Peyer's patch (tissue), 4 donors: ENCODE data around the gene ZGLP1. TPM values are rescaled to one million over a fixed set of nuclear protein-coding genes. Genes with fewer than 3 reads are reported as not detected.

ENCODE experiments used
- DNase-seq, 3 donors: peaks; one replicate each; pipeline ENCODE4 v3.0.0-alpha.2; 2017 to 2019
- H3K27ac ChIP-seq, 4 donors: fragments of 200-600 bp; sonication (generic); one replicate each; pipeline ENCODE4 v1.5.1; 2016 to 2019
- H3K27me3 ChIP-seq, 2 donors: fragments of 200-600 bp; sonication (generic); one replicate each; pipeline ENCODE4 v1.5.1; 2019
- H3K36me3 ChIP-seq, 3 donors: fragments of 200-600 bp; sonication (generic); one replicate each; pipeline ENCODE4 v1.5.1; 2016 to 2019
- H3K4me1 ChIP-seq, 4 donors: fragments of 200-600 bp; sonication (generic); one replicate each; pipeline ENCODE4 v1.5.1; 2016 to 2019
- H3K4me3 ChIP-seq, 4 donors: fragments of 200-600 bp; sonication (generic); 1 replicate in 3 of 4; 2 replicates in 1 of 4; pipeline ENCODE4 v1.5.1; 2016 to 2019; ENCODE audit warnings: mild to moderate bottlenecking in 1 of 4
- H3K9me3 ChIP-seq, 4 donors: fragments of 200-600 bp; sonication (generic); one replicate each; pipeline ENCODE4 v1.5.1; 2016 to 2019; ENCODE audit warnings: mild to moderate bottlenecking in 1 of 4
- POLR2A ChIP-seq, 2 donors: fragments of 450-650 bp; IDR thresholded peaks; one replicate each; pipeline ENCODE4 v1.5.1; 2017; ENCODE audit warnings: antibody characterized with exemption in 2 of 2, mild to moderate bottlenecking in 2 of 2, moderate library complexity in 2 of 2
- total RNA-seq, 4 donors: library from RNA; depleted of rRNA; stranded (reverse); fragments of >200 nt; gene quantifications; one replicate each; pipeline ENCODE4 v1.1.0, GENCODE V29; 2016
- TF ChIP-seq, protein P1 (sequence below), 6 experiments: fragments of 450-650 bp in 4 of 6; fragments of 200-600 bp in 2 of 6; sonication (generic) in 1 of 6; IDR thresholded peaks; one replicate each; pipeline ENCODE4 v1.5.1; 2017 to 2019; ENCODE audit warnings: antibody characterized with exemption in 6 of 6, mild to moderate bottlenecking in 3 of 6, moderate library complexity in 1 of 6

Gene ZGLP1
- total RNA-seq, 4 donors from 2014 or later, result 2.1 to 10.7 TPM; not detected in 2

- H3K4me1 ChIP-seq, result peaks cover 0 to 24% (median 3%) of the 10 kb centered on the region in 4 donors
- H3K36me3 ChIP-seq, result peaks cover 0 to 99% (median 0%) of the 10 kb centered on the region in 3 donors
- peak overlapping the region in 1 of 4 donors; percentile 27 for H3K4me3 ChIP-seq
- no peaks in the 10 kb centered on the region for H3K27me3 ChIP-seq
- peak overlapping the region in 3 of 4 donors; percentile 59 to 92 (median 84) for H3K27ac ChIP-seq
- H3K9me3 ChIP-seq, result no peaks in the 10 kb centered on the region
- TF ChIP-seq POLR2A (IDR thresholded peaks at IDR 0.05), result no peak
- TF ChIP-seq, protein P1, sequence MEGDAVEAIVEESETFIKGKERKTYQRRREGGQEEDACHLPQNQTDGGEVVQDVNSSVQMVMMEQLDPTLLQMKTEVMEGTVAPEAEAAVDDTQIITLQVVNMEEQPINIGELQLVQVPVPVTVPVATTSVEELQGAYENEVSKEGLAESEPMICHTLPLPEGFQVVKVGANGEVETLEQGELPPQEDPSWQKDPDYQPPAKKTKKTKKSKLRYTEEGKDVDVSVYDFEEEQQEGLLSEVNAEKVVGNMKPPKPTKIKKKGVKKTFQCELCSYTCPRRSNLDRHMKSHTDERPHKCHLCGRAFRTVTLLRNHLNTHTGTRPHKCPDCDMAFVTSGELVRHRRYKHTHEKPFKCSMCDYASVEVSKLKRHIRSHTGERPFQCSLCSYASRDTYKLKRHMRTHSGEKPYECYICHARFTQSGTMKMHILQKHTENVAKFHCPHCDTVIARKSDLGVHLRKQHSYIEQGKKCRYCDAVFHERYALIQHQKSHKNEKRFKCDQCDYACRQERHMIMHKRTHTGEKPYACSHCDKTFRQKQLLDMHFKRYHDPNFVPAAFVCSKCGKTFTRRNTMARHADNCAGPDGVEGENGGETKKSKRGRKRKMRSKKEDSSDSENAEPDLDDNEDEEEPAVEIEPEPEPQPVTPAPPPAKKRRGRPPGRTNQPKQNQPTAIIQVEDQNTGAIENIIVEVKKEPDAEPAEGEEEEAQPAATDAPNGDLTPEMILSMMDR (IDR thresholded peaks at IDR 0.05), result no peak
- peak in 2 of 3 donors; percentile 82 to 85 for DNase-seq
These were observed 12.5 kb upstream of the ZGLP1 start for GRCh38 chr19:10321874-10322835.

DNA sequence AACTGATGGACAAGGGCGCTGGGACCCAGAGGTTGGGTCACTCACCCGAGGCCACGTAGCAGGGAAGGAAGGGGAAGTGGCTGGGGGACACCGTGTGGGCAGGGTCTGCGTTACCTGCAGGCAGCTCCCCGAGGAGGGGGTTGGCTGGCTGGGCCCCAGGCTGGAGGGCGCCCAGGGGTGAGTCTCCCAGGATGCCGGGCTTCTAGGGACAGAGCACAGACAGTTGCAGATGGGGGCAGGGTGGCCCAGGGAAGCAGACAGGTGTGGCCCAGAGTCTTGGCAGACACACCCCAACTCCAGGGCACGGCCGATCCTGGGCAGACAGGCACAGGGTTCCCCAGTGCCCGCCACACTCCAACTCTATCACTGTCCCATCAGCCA is 11.8 kb upstream of the ZGLP1 start:
- Histone ChIP-seq H3K9me3 (no peaks in the 10 kb centered on the region), H3K36me3 (peaks cover 0 to 95% (median 0%) of the 10 kb centered on the region in 3 donors), H3K27me3 (no peaks in the 10 kb centered on the region), H3K4me1 (peaks cover 0 to 25% (median 3%) of the 10 kb centered on the region in 4 donors), H3K4me3 (peak overlapping the region in 1 of 4 donors; percentile 27), H3K27ac (peak overlapping the region in 3 of 4 donors; percentile 59 to 92 (median 84))
- DNase-seq, result peak in 2 of 3 donors; percentile 71 to 83
- TF ChIP-seq POLR2A (IDR thresholded peaks at IDR 0.05), result no peak
- TF ChIP-seq, protein P1 (IDR thresholded peaks at IDR 0.05), result no peak

GRCh38 chr19:10320602-10321416 is 11.2 kb upstream of the ZGLP1 start:
- H3K9me3 ChIP-seq, result no peaks in the 10 kb centered on the region
- TF ChIP-seq, protein P1 (IDR thresholded peaks at IDR 0.05), result no peak
- no peak for TF ChIP-seq POLR2A (IDR thresholded peaks at IDR 0.05)
- H3K4me3 ChIP-seq, result no peak overlapping the region
- H3K36me3 ChIP-seq, result peaks cover 0 to 89% (median 0%) of the 10 kb centered on the region in 3 donors
- H3K4me1 ChIP-seq, result peaks cover 4 to 31% (median 5%) of the 10 kb centered on the region in 4 donors
- no peaks in the 10 kb centered on the region for H3K27me3 ChIP-seq
- DNase-seq, result no peak
- H3K27ac ChIP-seq, result peak overlapping the region in 3 of 4 donors; percentile 59 to 92 (median 84)

GRCh38 chr19:10318807-10319682 is 9.4 kb upstream of the ZGLP1 start:
- peaks cover 0 to 71% (median 0%) of the 10 kb centered on the region in 3 donors for H3K36me3 ChIP-seq
- no peak overlapping the region for H3K4me3 ChIP-seq
- no peak for DNase-seq
- H3K9me3 ChIP-seq, result no peaks in the 10 kb centered on the region
- no peak overlapping the region for H3K27ac ChIP-seq
- TF ChIP-seq POLR2A (IDR thresholded peaks at IDR 0.05), result no peak
- TF ChIP-seq, protein P1 (IDR thresholded peaks at IDR 0.05), result no peak
- H3K27me3 ChIP-seq, result no peaks in the 10 kb centered on the region
- H3K4me1 ChIP-seq, result peaks cover 4 to 42% (median 9%) of the 10 kb centered on the region in 4 donors
